Measurements from ENCODE around the gene CFAP54. TPM values are rescaled to one million over a fixed set of nuclear protein-coding genes. Genes with fewer than 3 reads are reported as not detected.

The CFAP54 gene
- total and polyA plus RNA-seq, 2 experiments from 2014 or later, result 0.07 to 0.76 TPM

DNA sequence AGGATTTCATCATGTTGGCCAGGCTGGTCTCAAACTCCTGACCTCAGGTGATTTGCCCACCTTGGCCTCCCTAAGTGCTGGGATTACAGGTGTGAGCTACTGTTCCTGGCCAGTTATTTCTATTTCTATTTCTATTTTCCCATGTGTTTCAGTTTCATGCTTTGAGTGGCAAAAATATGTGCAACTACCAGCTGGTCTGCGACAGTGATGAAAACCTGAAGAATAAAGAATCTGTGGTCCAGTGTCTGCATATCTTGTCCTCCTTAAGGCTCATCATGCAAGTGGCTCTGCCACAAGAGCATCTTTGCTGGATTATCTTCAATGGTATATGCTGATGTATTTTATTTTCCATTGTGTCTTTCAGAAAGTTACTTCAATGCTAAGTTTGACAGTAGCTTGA, 17.4 kb downstream of the CFAP54 start:
- Histone ChIP-seq H3K4me1 (ENCODE audit: insufficient read depth) (no peaks in the 10 kb centered on the region), H3K4me3 (no peak overlapping the region), H3K36me3 (ENCODE audit: insufficient read depth) (no peaks in the 10 kb centered on the region), H3K9me2 (ENCODE audit: insufficient read depth) (peaks cover 4% of the 10 kb centered on the region), H4K20me1 (replicated peaks; ENCODE audit: insufficient read depth) (no peaks in the 10 kb centered on the region), H3K27ac (ENCODE audit: low read depth) (no peak overlapping the region), H2AFZ (no peak overlapping the region), H3F3A (replicated peaks; ENCODE audit: low read depth) (no peaks in the 10 kb centered on the region), H3K4me2 (no peak overlapping the region), H3K79me2 (replicated peaks; ENCODE audit: insufficient read depth) (no peaks in the 10 kb centered on the region), H3K27me3 (ENCODE audit: insufficient read depth) (no peaks in the 10 kb centered on the region)
- no peaks in the 10 kb centered on the region for H3K4me1 Mint-ChIP-seq
- H3K4me3 Mint-ChIP-seq, result no peak overlapping the region
- H3K27me3 Mint-ChIP-seq (ENCODE audit: insufficient read depth, low read depth, poor library complexity), result no peaks in the 10 kb centered on the region
- H3K27ac Mint-ChIP-seq, result no peak overlapping the region
- TF ChIP-seq NANOG (IDR thresholded peaks at IDR 0.05; ENCODE audit: borderline replicate concordance), result no peak
- TF ChIP-seq POLR2AphosphoS5 (IDR thresholded peaks at IDR 0.05; ENCODE audit: low read depth), result no peak
- TF ChIP-seq EZH2phosphoT487 (IDR thresholded peaks at IDR 0.05; ENCODE audit: unreplicated experiment), result no peak
- TF ChIP-seq EZH2 (IDR thresholded peaks at IDR 0.05; ENCODE audit: low read depth, unreplicated experiment), result no peak
- no peak for TF ChIP-seq ZNF114 (CRISPR knock-in tag; IDR thresholded peaks at IDR 0.05)
- TF ChIP-seq JUNB (IDR thresholded peaks at IDR 0.05; ENCODE audit: unreplicated experiment), result no peak
- H3K36me3 Mint-ChIP-seq (ENCODE audit: low read depth), result no peaks in the 10 kb centered on the region
- no peaks in the 10 kb centered on the region for H3K9me3 Mint-ChIP-seq
- ATAC-seq, result no peak
- DNase-seq (ENCODE audit: low spot score), result no peak

DNA sequence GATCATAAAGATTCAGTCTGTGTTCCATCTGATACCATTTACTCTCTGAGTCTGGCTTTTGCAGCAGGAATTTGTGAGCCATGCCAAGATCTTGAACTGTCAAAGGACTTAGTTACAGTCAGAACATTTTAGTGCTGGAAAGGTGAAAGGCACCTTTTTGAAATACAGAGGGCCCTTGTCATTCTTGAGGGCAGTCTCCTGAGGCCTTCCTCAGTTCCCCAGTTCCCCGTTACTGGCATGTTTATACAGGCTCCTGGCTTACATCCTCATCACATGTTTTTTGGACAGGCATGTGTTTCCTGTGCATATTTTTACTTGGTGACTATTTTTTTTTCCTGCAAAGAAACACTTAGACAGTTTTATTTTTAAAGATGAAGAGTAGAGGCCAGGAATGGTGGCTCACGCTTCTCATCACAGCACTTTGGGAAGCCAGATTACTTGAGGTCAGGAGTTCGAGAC, 21.0 kb downstream of the CFAP54 start:
- Histone ChIP-seq H3K27ac (ENCODE audit: low read depth) (no peak overlapping the region), H3K36me3 (ENCODE audit: insufficient read depth) (no peaks in the 10 kb centered on the region), H3K4me2 (no peak overlapping the region), H3K27me3 (ENCODE audit: insufficient read depth) (no peaks in the 10 kb centered on the region), H2AFZ (no peak overlapping the region), H3K9me2 (ENCODE audit: insufficient read depth) (no peaks in the 10 kb centered on the region), H4K20me1 (replicated peaks; ENCODE audit: insufficient read depth) (no peaks in the 10 kb centered on the region), H3K4me3 (no peak overlapping the region), H3K79me2 (replicated peaks; ENCODE audit: insufficient read depth) (no peaks in the 10 kb centered on the region), H3F3A (replicated peaks; ENCODE audit: low read depth) (no peaks in the 10 kb centered on the region), H3K4me1 (ENCODE audit: insufficient read depth) (peaks cover 12% of the 10 kb centered on the region)
- TF ChIP-seq, protein P1, sequence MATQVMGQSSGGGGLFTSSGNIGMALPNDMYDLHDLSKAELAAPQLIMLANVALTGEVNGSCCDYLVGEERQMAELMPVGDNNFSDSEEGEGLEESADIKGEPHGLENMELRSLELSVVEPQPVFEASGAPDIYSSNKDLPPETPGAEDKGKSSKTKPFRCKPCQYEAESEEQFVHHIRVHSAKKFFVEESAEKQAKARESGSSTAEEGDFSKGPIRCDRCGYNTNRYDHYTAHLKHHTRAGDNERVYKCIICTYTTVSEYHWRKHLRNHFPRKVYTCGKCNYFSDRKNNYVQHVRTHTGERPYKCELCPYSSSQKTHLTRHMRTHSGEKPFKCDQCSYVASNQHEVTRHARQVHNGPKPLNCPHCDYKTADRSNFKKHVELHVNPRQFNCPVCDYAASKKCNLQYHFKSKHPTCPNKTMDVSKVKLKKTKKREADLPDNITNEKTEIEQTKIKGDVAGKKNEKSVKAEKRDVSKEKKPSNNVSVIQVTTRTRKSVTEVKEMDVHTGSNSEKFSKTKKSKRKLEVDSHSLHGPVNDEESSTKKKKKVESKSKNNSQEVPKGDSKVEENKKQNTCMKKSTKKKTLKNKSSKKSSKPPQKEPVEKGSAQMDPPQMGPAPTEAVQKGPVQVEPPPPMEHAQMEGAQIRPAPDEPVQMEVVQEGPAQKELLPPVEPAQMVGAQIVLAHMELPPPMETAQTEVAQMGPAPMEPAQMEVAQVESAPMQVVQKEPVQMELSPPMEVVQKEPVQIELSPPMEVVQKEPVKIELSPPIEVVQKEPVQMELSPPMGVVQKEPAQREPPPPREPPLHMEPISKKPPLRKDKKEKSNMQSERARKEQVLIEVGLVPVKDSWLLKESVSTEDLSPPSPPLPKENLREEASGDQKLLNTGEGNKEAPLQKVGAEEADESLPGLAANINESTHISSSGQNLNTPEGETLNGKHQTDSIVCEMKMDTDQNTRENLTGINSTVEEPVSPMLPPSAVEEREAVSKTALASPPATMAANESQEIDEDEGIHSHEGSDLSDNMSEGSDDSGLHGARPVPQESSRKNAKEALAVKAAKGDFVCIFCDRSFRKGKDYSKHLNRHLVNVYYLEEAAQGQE (IDR thresholded peaks at IDR 0.05; ENCODE audit: unreplicated experiment), result no peak
- TF ChIP-seq POLR2AphosphoS5 (IDR thresholded peaks at IDR 0.05; ENCODE audit: low read depth) (no peak), CREB1 (CRISPR knock-in tag; IDR thresholded peaks at IDR 0.05; ENCODE audit: low read depth) (no peak), EZH2phosphoT487 (IDR thresholded peaks at IDR 0.05; ENCODE audit: unreplicated experiment) (no peak), ZNF114 (CRISPR knock-in tag; IDR thresholded peaks at IDR 0.05) (no peak)
- Mint-ChIP-seq H3K36me3 (ENCODE audit: low read depth) (no peaks in the 10 kb centered on the region), H3K27ac (no peak overlapping the region), H3K27me3 (ENCODE audit: insufficient read depth, low read depth, poor library complexity) (no peaks in the 10 kb centered on the region), H3K4me1 (peaks cover 12% of the 10 kb centered on the region), H3K9me3 (no peaks in the 10 kb centered on the region), H3K4me3 (no peak overlapping the region)
- ATAC-seq, result no peak
- no peak for DNase-seq (ENCODE audit: low spot score)
